HG03159 (cell line): ENCODE measurements around the gene SLC2A5.
"Not testable (repeated sequence)": the region's sequence is repeated elsewhere in the genome, so short reads cannot be mapped to it uniquely, and the experiment has no call there.

Experiments used
- ATAC-seq: cut with Tn5 transposase; IDR thresholded peaks from one replicate; pipeline ENCODE4 v1.9.1; 2021; ENCODE audit warnings: mild to moderate bottlenecking, moderate library complexity; ENCODE audit not compliant: unreplicated experiment

SLC2A5 gene

DNA sequence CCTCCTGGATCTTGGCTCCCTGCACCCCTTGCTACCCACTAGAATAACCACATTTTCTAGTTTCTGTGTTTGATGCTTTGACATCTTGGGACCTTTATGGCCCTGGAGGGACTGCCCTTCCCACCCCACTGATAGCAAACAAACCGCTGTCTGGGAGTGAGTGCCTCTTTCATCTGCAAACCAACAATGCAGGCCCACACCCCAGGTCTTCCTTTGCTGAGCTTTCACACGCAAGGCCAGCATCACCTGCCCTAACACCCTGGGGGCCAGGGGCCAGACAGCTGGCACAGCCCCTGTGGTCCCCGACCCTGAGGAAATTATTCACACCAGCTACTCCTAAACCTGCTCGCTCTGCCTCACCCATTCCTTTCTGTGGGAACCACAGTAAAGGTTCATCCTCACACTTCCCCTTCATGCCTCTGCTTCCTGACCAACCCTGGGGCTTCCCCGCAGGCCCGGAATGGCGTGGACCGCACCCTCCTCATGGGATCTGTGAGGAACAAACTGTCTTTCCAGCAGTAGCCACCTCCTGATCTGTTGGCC is 58.6 kb downstream of the SLC2A5 start:
- ATAC-seq = no peak

DNA sequence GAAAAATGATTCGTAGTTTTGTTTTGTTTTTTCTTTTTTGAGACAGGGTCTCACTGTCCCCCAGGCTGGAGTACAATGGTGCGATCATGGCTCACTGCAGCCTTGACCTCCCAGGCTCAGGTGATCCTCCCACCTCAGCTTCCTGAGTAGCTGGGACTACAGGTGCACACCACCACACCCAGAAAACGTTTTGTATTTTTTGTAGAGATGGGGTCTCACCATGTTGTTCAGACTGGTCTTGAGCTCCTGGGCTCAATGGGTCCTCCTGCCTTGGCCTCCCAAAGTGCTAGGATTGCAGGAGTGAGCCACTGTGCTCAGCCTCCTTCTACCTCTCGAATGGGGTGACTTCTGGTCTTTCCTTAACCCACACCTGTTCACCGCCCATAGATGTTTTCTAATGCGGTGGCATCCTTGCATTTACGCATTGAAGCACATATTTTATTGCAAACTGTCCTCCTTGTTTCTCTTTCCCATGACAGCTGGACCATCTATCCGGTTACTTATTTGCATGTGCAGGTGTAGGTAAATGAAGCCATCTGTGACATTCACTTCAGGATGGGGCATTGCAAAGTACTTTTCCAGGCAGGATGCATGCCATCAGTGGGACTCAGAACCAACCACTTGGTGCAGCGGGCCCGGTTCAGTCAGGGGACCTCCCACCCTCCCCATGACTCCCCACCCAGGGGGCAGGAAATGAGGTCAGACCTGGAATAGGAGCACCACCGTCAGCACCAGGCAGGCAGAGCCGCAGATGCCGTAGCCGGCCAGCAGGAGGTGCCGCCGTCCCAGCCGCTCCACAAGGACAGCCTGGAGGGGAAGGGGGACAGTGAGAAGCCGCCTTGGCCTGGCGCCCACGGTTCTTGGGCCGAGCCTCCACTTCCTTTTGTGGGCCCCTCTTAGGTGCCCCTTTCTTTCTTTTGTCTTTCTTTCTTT is 59.7 kb downstream of the SLC2A5 start:
- ATAC-seq = no peak

DNA sequence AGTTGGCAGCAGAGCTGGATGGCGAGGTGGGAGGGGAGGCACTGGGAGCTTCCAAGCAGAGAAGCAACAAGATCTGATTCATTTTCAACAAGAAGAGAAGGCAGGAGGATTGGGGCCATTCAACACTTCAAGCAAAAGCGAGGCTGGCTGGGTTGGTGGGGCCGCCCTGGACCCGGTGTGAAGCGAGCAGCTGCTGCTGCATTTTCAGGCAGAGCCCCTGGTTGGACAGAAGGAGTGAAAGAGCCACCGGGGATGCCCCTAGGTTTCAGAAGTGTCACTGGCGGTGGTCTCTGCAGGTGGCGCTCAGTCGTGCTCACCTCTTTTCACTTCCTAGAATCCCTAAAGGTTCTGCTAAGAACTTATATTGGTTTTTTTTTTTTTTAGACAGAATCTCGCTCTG is 61.2 kb downstream of the SLC2A5 start:
- ATAC-seq = no peak

DNA sequence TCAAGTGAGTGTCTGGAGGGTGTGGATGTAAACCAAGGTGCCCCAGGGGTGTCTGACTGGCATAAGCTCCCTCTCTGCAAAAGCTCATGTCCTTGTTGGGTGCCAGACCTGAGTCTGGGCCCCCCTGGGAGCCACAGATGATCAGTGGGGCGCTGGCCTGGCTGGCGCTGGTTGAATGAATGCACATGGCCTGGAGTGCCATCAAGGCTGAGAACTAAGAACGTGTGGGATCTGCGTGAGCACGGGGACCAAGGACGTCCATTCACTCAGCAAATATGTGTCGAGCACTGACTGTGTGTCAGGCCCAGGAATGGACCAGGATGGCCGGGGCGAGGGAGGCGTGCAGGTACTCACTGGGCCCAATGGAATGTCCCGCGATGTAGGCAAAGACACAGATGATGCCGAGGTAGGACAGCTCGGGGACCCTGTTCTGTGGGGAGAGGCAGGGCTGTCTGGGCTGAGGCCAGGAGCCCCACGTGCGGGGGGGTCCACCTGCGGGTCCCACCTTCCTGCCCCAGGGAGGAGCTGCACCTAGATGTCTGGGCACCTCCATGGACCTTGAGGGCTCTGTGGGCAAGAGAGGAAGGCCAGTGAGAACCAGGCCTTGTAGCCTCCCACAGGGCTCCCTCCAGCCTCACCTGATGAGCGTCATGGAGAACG is 62.3 kb downstream of the SLC2A5 start:
- ATAC-seq = no peak

DNA sequence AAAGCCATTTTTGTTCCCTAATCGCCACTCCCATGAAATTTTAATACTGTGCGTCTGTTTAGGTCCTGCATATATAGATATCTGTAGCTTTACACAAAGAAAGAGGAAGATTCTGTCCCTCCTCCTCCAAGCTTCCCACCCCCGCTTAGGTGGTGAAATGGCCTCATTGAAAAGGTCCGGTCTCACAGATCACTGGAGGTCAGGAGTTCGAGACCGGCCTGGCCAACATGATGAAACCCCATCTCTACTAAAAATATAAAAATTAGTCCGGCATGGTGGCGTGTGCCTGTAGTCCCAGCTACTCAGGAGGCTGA is 64.1 kb downstream of the SLC2A5 start:
- no peak for ATAC-seq

DNA sequence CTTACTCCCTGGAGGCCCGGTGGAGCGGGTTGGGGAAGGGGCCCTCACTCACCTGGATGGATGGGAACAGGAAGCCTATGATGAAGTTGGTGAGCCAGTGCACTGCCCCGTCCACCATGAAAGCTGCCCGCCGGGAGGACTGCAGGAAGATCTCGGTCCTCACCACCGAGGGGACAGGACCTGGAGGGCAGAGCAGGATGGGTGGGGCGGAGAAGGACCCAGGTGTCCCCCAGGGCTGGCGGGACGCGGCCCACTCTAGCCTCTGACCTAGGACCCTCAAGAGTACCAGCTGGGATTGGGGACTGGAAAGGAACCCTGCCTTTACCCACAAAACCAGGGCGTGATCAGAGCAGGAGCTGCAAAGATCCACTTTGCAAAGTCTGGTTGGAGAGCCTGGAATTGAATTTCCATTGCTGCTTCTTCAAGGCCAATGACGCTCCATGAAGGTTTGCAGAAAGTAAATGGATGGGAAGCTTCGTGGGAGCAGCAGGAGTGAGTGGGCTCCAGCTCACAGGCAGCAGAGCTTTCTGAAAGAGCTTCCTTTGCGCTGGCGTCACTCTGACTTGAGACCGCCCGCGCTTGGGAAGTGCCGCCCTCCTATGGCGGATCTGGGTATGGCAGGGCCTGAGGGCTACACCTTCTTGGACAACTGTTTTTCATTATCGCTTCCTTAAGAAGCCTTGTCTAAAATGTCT is 64.6 kb downstream of the SLC2A5 start:
- ATAC-seq = no peak

DNA sequence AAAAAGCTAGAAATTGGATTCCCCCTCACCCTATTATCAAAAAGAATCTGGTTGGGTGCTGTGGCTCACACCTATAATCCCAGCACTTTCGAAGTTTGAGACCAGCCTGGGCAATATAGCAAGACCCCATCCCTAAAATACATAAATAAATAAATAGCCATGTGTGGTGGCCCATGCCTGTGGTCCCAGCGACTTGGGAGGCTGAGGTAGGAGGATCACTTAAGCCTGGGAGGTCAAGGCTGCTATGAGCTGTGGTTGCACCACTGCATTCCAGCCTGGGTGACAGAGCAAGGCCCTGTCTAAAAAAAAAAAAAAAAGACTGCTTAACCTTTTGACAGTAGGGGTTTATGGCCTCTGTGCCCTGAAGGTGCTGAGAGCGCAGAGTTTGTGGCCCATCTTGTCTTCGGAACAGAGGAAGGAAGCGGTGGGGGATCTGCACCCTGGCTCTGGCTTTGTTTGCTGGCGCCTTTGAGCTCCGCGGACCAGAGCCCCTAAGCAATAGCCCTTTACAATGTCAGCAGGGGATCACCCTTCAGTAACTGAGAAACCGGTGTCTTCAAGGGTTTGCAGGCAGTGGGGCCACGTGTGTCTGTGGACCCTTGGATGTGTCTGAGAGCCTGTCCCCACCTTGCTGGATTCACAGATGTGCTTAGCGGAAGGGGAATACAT is 65.3 kb downstream of the SLC2A5 start:
- no peak for ATAC-seq

DNA sequence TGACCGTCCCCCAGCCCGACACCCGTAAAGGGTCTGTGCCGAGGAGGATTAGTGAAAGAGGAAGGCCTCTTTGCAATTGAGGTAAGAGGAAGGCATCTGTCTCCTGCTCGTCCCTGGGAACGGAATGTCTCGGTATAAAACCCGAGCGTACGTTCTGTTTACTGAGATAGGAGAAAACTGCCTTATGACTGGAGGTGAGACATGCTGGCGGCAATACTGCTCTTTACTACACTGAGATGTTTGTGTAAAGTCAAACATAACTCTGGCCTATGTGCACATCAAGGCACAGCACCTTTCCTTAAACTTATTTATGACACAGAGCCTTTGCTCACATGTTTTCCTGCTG is 67.2 kb downstream of the SLC2A5 start:
- not testable (repeated sequence) for ATAC-seq

DNA sequence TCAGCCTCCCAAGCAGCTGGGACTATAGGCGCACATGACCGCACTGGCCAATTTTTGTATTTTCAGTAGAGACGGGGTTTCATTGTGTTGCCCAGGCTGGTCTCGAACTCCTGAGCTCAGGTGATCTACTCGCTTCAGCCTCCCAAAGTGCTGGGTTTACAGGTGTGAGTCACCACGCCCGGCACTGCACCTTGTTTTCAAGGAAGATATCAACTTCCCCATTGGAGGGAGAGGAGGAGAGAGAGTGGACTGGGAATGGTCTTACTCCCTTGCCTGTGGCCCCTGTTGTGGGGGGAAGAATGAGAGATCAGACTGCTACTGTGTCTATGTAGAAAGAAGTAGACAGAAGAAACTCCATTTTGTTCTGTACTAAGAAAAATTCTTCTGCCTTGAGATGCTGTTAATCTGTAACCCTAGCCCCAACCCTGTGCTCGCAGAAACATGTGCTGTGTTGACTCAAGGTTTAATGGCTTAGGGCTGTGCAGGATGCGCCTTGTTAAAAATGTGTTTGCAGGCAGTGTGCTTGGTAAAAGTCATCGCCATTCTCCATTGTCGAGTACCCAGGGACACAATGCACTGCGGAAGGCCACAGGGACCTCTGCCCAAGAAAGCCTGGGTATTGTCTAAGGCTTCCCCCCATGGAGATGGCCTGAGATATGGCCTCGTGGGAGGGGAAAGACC is 67.8 kb downstream of the SLC2A5 start:
- not testable (repeated sequence) for ATAC-seq

DNA sequence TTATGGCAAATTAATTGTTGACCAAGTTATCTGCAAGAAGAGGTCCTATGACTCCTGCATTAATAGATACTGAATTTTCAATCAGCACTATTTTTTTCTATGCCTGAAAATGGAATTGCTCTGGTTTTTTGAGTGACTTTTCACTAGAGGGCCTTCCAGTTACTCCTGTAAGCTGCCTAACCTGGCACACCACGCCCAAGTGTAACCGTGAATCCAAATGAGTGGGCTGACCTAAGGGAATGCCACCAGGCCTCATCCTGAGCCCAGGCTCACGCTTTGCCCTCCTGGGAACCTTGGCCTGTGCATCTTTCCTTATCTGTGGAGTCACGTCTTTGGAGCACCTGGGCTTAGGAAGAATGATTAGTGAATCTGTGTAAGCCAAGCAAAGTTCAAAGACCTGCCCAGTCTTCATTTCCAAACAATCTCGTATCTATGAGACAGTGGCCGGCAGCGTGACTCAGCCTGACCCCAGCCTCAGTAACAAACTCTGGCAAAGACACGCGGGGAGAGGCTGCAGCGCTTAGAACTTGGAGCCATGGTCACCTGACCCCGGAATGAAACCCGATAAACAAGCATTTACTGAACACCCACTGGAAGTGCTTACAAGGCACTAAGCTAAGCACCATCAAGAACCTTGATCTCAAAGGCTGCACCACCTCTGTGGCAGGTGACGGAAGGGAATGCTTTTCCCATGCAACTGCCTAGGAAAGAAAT is 75.3 kb downstream of the SLC2A5 start:
- not testable (repeated sequence) for ATAC-seq

DNA sequence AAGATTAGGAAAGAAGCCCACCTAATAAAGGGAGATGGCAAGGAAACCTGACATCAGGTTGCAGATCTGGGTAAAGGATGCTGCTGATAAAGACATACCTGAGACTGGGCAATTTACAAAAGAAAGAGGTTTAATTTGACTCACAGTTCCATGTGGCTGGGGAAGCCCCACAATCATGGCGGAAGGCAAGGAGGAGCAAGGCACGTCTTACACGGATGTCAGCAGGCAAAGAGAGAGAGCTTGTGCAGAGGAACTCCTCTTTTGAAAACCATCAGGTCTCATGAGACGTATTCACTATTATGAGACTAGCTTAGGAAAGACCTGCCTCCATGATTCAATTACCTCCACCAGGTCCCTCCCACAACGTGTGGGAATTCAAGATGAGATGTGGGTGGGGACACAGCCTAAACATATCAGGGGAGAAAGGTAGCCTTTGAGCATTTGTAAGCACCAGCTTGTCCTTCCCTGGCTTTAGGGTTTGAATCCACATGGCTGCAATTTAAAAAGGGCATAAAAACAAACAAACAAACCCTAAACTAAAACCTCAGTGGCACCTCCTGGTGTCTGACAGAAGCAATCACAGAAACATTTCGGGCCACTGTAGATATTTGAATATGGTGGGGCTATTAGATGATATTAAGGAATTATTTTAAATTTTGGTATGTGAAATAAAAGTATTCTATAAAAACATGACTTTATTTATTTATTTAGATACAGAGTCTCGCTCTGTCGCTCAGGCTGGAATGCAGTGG is 76.3 kb downstream of the SLC2A5 start:
- no peak for ATAC-seq

DNA sequence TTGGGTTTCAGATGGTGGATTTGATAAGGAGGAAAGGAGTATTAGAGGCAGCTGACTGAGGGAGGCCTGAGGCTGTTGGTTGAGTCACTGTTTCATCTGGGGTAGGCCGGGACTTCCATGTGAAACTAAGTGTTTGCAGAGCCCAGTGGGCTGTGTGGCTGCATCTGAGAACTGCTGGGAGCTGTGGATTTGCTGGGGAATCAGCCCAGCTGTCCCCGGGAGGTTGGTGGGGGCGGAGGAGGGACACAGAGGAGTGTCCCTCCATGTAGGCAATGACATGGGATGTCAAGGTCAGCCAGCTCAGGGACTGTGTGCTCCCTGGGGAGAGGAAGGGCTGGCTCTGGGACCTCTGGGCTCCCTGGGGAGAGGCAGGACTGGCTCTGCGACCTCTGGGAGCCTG is 79.6 kb downstream of the SLC2A5 start:
- ATAC-seq = no peak

DNA sequence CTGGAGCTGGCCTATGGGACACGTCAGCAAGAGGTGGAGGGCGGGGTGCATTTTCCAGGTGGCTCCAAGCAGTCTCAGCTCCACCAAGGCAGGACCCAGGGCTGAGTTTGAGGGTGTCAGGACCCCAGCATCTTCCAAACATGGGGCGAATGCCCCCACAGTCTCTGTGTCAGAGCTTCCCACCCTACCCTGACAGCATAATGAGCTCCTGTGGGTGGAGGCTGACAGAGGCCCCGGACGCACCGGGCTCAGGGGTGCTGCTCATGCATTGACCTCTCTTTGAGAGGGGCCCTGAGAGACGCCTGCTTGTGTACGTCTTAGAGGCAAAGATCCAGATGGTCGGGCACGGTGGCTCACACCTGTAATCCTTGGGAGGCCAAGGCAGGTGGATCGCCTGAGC is 80.4 kb downstream of the SLC2A5 start:
- ATAC-seq = no peak

DNA sequence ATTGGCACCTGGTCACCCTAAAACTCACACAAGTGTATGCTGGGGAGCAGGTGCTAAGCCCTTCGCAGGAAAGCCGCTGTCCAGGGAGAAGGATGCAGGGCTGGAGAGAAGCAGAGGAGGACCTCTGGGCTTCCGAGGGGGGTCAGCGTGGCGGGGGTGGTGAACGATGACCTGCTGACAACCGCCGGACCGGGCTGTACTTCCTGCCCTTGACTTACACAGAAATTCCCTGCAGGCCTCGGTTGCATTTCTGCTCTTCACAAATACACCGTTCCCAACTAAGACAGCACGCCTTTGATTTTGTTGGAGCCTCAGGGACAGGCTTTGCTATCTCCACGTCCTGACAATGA is 80.8 kb downstream of the SLC2A5 start:
- no peak for ATAC-seq

DNA sequence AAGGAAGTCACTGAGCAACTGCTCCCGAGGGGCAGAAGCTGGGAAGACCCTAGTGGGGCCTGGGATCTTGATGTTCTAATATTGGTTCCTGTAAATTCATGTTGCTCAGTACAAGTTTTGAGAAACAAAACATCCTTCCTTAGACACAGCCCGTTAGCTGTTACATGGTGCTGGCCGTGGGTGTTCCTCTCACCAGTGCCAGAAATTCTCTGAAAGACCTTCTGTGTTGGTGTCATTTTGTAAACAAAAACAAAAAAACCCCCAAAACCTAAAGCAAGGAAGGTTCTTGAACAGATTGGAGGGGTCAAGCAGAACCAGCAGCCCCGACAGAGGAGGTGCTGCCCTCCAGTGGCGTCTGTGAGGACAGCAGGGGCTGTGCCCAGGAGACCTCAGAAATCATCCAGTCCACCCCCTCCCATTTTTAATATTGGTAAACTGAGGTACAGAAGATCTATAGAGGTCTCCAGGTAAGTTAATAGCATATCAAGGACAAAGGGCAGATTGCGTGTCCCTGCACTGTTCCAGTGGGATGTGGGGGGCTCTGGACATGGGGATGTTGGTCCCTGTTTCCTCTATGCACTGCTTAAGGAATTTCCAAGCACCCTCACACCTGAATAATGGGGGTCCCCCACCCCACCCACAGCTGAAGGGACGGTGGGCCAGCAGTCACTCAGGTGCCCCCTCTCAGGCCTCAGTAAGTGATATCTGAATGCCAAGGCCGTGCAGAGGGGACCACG is 81.4 kb downstream of the SLC2A5 start:
- no peak for ATAC-seq

DNA sequence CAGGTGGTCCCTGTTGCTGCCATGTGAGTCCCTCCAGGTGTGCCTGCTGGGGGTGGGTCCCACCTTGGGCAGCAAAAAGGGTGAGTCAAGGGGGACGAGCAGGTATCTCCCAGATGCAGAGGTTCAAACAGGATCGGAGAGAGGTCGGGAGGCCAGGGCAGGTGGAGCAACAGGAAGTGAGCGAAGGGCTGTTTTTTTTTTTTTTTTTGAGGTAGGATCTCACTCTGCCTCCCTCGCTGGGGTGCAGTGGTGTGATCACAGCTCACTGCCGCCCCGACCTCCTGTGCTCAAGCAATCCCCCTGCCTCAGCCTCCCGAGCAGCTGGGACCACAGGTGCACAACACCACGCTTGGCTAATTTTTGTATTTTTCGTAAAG is 82.6 kb downstream of the SLC2A5 start:
- no peak for ATAC-seq

DNA sequence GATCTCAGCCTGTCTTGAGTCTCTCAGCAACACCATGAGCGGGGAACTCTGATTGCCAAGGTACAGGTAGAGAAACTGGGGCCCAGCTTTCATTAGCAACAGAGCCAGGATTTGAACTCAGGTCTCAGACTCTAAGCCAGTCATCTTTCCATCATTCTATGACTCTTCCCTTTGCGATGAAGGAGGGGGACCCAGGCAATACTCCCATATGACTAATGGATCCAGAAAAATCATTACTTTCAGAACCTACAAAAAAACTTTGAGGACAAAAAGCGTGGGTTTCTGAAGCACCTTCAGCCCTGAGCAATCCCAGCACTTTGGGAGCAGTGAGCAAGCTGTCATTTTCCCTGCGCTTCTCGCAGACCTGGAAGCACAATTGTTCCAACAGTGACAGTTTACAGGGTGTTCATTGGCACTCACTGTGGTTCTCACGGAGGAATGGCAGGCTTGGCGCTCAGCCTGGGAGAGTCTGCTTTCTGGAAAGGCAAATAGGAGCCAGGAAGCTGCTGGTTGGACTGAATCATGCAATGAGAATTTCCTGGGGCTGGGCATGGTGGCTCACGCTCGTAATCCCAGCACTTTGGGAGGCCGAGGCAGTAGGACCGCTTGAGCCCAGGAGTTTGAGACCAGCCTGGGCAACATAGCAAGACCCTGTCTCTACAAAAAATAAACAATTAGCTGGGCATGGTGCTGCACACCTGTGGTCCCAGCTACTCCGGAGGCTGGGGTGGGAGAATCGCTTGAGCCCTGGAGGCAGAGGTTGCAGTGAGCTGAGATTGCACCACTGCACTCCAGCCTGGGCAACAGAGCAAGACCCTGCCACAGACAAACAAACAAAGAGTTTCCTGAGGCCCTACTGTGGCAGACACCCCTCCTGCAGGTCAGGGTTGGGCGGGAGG is 83.3 kb downstream of the SLC2A5 start:
- no peak for ATAC-seq
